ENCODE results near the gene GPATCH2L. TPM values are rescaled to one million over a fixed set of nuclear protein-coding genes. Genes with fewer than 3 reads are reported as not detected.

The GPATCH2L gene
- polyA plus RNA-seq, 3 donors: 10.6 to 28.3 (median 13.8) TPM

GRCh38 chr14:76168531-76168930, 16.8 kb downstream of the GPATCH2L start:
- H3K27me3 ChIP-seq (ENCODE audit: control insufficient read depth in 2 of 2, insufficient read depth in 2 of 2, low read length in 2 of 2): no peaks in the 10 kb centered on the region
- no peak overlapping the region for H3K4me3 Mint-ChIP-seq
- no peak overlapping the region for H2AFZ ChIP-seq (ENCODE audit: insufficient read depth, low read depth, low read length, poor library complexity, severe bottlenecking)
- H3K4me3 ChIP-seq (replicated peaks in 1 of 3; ENCODE audit: low read depth in 2 of 3, low read length in 3 of 3): no peak overlapping the region
- no peaks in the 10 kb centered on the region for H3K27me3 Mint-ChIP-seq (ENCODE audit: low read depth in 3 of 3)
- TF ChIP-seq, protein P1, sequence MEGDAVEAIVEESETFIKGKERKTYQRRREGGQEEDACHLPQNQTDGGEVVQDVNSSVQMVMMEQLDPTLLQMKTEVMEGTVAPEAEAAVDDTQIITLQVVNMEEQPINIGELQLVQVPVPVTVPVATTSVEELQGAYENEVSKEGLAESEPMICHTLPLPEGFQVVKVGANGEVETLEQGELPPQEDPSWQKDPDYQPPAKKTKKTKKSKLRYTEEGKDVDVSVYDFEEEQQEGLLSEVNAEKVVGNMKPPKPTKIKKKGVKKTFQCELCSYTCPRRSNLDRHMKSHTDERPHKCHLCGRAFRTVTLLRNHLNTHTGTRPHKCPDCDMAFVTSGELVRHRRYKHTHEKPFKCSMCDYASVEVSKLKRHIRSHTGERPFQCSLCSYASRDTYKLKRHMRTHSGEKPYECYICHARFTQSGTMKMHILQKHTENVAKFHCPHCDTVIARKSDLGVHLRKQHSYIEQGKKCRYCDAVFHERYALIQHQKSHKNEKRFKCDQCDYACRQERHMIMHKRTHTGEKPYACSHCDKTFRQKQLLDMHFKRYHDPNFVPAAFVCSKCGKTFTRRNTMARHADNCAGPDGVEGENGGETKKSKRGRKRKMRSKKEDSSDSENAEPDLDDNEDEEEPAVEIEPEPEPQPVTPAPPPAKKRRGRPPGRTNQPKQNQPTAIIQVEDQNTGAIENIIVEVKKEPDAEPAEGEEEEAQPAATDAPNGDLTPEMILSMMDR (IDR thresholded peaks at IDR 0.05): no peak
- peak in 1 of 3 donors; percentile 9 for DNase-seq
- H4K20me1 ChIP-seq (ENCODE audit: insufficient read depth, low read length): peaks cover 95% of the 10 kb centered on the region
- peaks cover 69 to 79% of the 10 kb centered on the region in 2 donors for H3K36me3 ChIP-seq (replicated peaks in 1 of 2; ENCODE audit: control insufficient read depth in 1 of 2, insufficient read depth in 2 of 2, low read length in 2 of 2)
- H3K9me3 Mint-ChIP-seq: no peaks in the 10 kb centered on the region
- H3K79me2 ChIP-seq (ENCODE audit: insufficient read depth, low read length): peaks cover 83% of the 10 kb centered on the region
- WGBS (ENCODE audit: insufficient coverage): no CpG with 5 or more reads among the region's 3 CpGs
- H3K4me1 ChIP-seq (ENCODE audit: control insufficient read depth in 1 of 2, insufficient read depth in 2 of 2, low read length in 2 of 2): no peaks in the 10 kb centered on the region
- H3K9me3 ChIP-seq (replicated peaks in 1 of 2; ENCODE audit: control insufficient read depth in 1 of 2, insufficient read depth in 1 of 2, low read length in 2 of 2): no peaks in the 10 kb centered on the region
- intact Hi-C loops (cut with micrococcal nuclease): no loop called here
- no peak overlapping the region for H3K9ac ChIP-seq (ENCODE audit: insufficient read depth, low read length, poor library complexity, severe bottlenecking)
- H3K4me2 ChIP-seq (replicated peaks; ENCODE audit: extremely low read depth, low read length, poor library complexity, severe bottlenecking): no peak overlapping the region
- no peak overlapping the region for H3K27ac ChIP-seq (ENCODE audit: low read depth in 1 of 2, low read length in 2 of 2)
- H3K36me3 Mint-ChIP-seq: peaks cover 65 to 81% of the 10 kb centered on the region in 2 donors
- H3K27ac Mint-ChIP-seq: peak overlapping the region in 3 of 7 donors; percentile 28 to 46 (median 40)
- H3K4me1 Mint-ChIP-seq: peaks cover 1% of the 10 kb centered on the region

- Histone ChIP-seq H3K4me3 (replicated peaks in 1 of 3; ENCODE audit: low read depth in 2 of 3, low read length in 3 of 3) (no peak overlapping the region), H3K79me2 (ENCODE audit: insufficient read depth, low read length) (peaks cover 70% of the 10 kb centered on the region), H3K9me3 (replicated peaks in 1 of 2; ENCODE audit: control insufficient read depth in 1 of 2, insufficient read depth in 1 of 2, low read length in 2 of 2) (no peaks in the 10 kb centered on the region), H2AFZ (ENCODE audit: insufficient read depth, low read depth, low read length, poor library complexity, severe bottlenecking) (no peak overlapping the region), H3K27ac (ENCODE audit: low read depth in 1 of 2, low read length in 2 of 2) (no peak overlapping the region), H3K4me1 (ENCODE audit: control insufficient read depth in 1 of 2, insufficient read depth in 2 of 2, low read length in 2 of 2) (no peaks in the 10 kb centered on the region), H3K27me3 (ENCODE audit: control insufficient read depth in 2 of 2, insufficient read depth in 2 of 2, low read length in 2 of 2) (no peaks in the 10 kb centered on the region), H4K20me1 (ENCODE audit: insufficient read depth, low read length) (peaks cover 91% of the 10 kb centered on the region), H3K4me2 (replicated peaks; ENCODE audit: extremely low read depth, low read length, poor library complexity, severe bottlenecking) (no peak overlapping the region), H3K9ac (ENCODE audit: insufficient read depth, low read length, poor library complexity, severe bottlenecking) (no peak overlapping the region), H3K36me3 (replicated peaks in 1 of 2; ENCODE audit: control insufficient read depth in 1 of 2, insufficient read depth in 2 of 2, low read length in 2 of 2) (peaks cover 73 to 84% of the 10 kb centered on the region in 2 donors)
- intact Hi-C loops (cut with micrococcal nuclease): no loop called here
- TF ChIP-seq, protein P1 (IDR thresholded peaks at IDR 0.05): no peak
- H3K36me3 Mint-ChIP-seq: peaks cover 70 to 85% of the 10 kb centered on the region in 2 donors
- H3K27me3 Mint-ChIP-seq (ENCODE audit: low read depth in 3 of 3): no peaks in the 10 kb centered on the region
- peaks cover 1% of the 10 kb centered on the region for H3K4me1 Mint-ChIP-seq
- DNase-seq: no peak
- H3K27ac Mint-ChIP-seq: no peak overlapping the region
- H3K4me3 Mint-ChIP-seq: no peak overlapping the region
- H3K9me3 Mint-ChIP-seq: no peaks in the 10 kb centered on the region
- WGBS (ENCODE audit: insufficient coverage): 95% methylated on average over 3 of the region's 3 CpGs
Observed at GRCh38 chr14:76169776-76170175, 18.1 kb downstream of the GPATCH2L start.

Data from CD14-positive monocyte (primary cell).